IMR-90 (cell line): ENCODE results near the gene TVP23A. TPM values are rescaled to one million over a fixed set of nuclear protein-coding genes. Genes with fewer than 3 reads are reported as not detected.

Experiments
- ATAC-seq: fragments of 200-7000 bp; cut with Tn5 transposase; 2 replicates; pipeline ENCODE4 v1.9.1; 2020; ENCODE audit warnings: low read depth, mild to moderate bottlenecking, moderate library complexity
- BruUV-seq: library from RNA; stranded (reverse); fragments of 400-500 nt; replicated peaks from 2 replicates; lab custom pipeline; 2021; lab: Mats Ljungman, UMichigan
- CTCF ChIA-PET: fragments of 300-600 bp; formaldehyde crosslinking; extraction: SDS; loops from one replicate; lab custom pipeline; 2021; ENCODE audit warnings: antibody characterized with exemption; lab: Yijun Ruan, JAX
- POLR2A ChIA-PET: fragments of 300-600 bp; sonication (Branson Sonifier 250); formaldehyde crosslinking; loops from one replicate; lab custom pipeline; 2022; ENCODE audit warnings: antibody characterized with exemption; ENCODE audit not compliant: unreplicated experiment; lab: Charles Lee
- DNase-seq: peaks from one replicate; pipeline ENCODE4 v3.0.0; 2013
- H2AFZ ChIP-seq: replicated peaks from 2 replicates; pipeline ENCODE3; 2013; ENCODE audit warnings: low read length, mild to moderate bottlenecking; ENCODE audit not compliant: poor library complexity
- H2AK5ac ChIP-seq: 2 replicates; pipeline ENCODE4 v1.6.1; 2013; ENCODE audit warnings: low read depth, low read length, inconsistent platforms
- H2AK9ac ChIP-seq: replicated peaks from 2 replicates; pipeline ENCODE3; 2013; ENCODE audit warnings: mild to moderate bottlenecking, low read depth, low read length, moderate library complexity; ENCODE audit not compliant: poor library complexity
- H2BK120ac ChIP-seq: 2 replicates; pipeline ENCODE4 v1.6.1; 2013; ENCODE audit warnings: low read depth, low read length, inconsistent platforms
- H2BK15ac ChIP-seq: 3 replicates; pipeline ENCODE4 v1.6.1; 2013; ENCODE audit warnings: low read depth, low read length, inconsistent platforms
- H2BK20ac ChIP-seq: 2 replicates; pipeline ENCODE4 v1.6.1; 2013; ENCODE audit warnings: low read depth, mild to moderate bottlenecking, inconsistent platforms, low read length, moderate library complexity
- H2BK5ac ChIP-seq: 2 replicates; pipeline ENCODE4 v1.6.1; 2013; ENCODE audit warnings: mild to moderate bottlenecking, low read depth, low read length, inconsistent platforms; ENCODE audit not compliant: poor library complexity, severe bottlenecking
- H3K14ac ChIP-seq: replicated peaks from 2 replicates; pipeline ENCODE4 v1.6.1; 2013; ENCODE audit warnings: low read depth, low read length, inconsistent platforms
- H3K18ac ChIP-seq: 2 replicates; pipeline ENCODE4 v1.6.1; 2013; ENCODE audit warnings: low read depth, low read length, control low read depth
- H3K23ac ChIP-seq: 2 replicates; pipeline ENCODE4 v1.6.1; 2013; ENCODE audit warnings: low read depth, low read length, inconsistent platforms
- H3K27ac ChIP-seq: 2 replicates; pipeline ENCODE4 v1.5.1; 2013; ENCODE audit warnings: mild to moderate bottlenecking, control low read depth, low read length; ENCODE audit not compliant: insufficient read depth
- H3K27me3 ChIP-seq: 2 replicates; pipeline ENCODE4 v1.6.1; 2013; ENCODE audit warnings: low read length; ENCODE audit not compliant: control insufficient read depth, insufficient read depth
- H3K36me3 ChIP-seq: 2 replicates; pipeline ENCODE4 v1.6.1; 2013; ENCODE audit warnings: low read length, mixed read lengths; ENCODE audit not compliant: control insufficient read depth, insufficient read depth
- H3K4ac ChIP-seq: 2 replicates; pipeline ENCODE4 v1.6.1; 2013; ENCODE audit warnings: low read depth, low read length, inconsistent platforms
- H3K4me1 ChIP-seq: 2 replicates; pipeline ENCODE4 v1.6.1; 2013; ENCODE audit warnings: low read length, mixed read lengths; ENCODE audit not compliant: control insufficient read depth, insufficient read depth
- H3K4me2 ChIP-seq: 2 replicates; pipeline ENCODE4 v1.6.1; 2013; ENCODE audit warnings: low read depth, mild to moderate bottlenecking, control low read depth, low read length, moderate library complexity
- H3K4me3 ChIP-seq: 2 replicates; pipeline ENCODE4 v1.5.1; 2013; ENCODE audit warnings: low read depth, mild to moderate bottlenecking, control low read depth, low read length, moderate library complexity; ENCODE audit not compliant: insufficient read depth
- H3K56ac ChIP-seq: 2 replicates; pipeline ENCODE4 v1.6.1; 2013; ENCODE audit warnings: low read length, inconsistent platforms; ENCODE audit not compliant: insufficient read depth; ENCODE audit errors: extremely low read depth
- H3K79me1 ChIP-seq, 2 experiments: 2 replicates each; pipeline ENCODE4 v1.6.1; 2013; ENCODE audit warnings: low read length in 2 of 2, inconsistent platforms in 1 of 2, low read depth in 1 of 2
- H3K9ac ChIP-seq: 2 replicates; pipeline ENCODE4 v1.6.1; 2013; ENCODE audit warnings: low read depth, low read length, control low read depth
- H3K9me1 ChIP-seq: 2 replicates; pipeline ENCODE4 v1.6.1; 2013; ENCODE audit warnings: low read length, inconsistent platforms; ENCODE audit not compliant: insufficient read depth
- H3K9me3 ChIP-seq: 2 replicates; pipeline ENCODE4 v1.6.1; 2013; ENCODE audit warnings: low read length; ENCODE audit not compliant: control insufficient read depth, insufficient read depth
- H4K20me1 ChIP-seq: 2 replicates; pipeline ENCODE4 v1.6.1; 2013; ENCODE audit warnings: low read length, inconsistent platforms; ENCODE audit not compliant: insufficient read depth
- H4K5ac ChIP-seq: 2 replicates; pipeline ENCODE4 v1.6.1; 2013; ENCODE audit warnings: mild to moderate bottlenecking, low read depth, low read length, control low read depth
- H4K8ac ChIP-seq, 2 experiments: 2 replicates each; pipeline ENCODE4 v1.6.1; 2013; ENCODE audit warnings: low read depth in 2 of 2, low read length in 2 of 2, control low read depth in 1 of 2, inconsistent platforms in 1 of 2
- H4K91ac ChIP-seq: 2 replicates; pipeline ENCODE4 v1.6.1; 2013; ENCODE audit warnings: low read depth, low read length, inconsistent platforms; ENCODE audit not compliant: insufficient read depth
- CEBPB ChIP-seq: IDR thresholded peaks from 2 replicates; pipeline ENCODE4 v1.6.1; 2012; ENCODE audit warnings: low read depth, low read length, improper control_type of control experiment
- CHD1 ChIP-seq: IDR thresholded peaks from 2 replicates; pipeline ENCODE4 v1.6.1; 2012; ENCODE audit warnings: low read depth, low read length, improper control_type of control experiment
- CTCF ChIP-seq: conservative IDR thresholded peaks from 2 replicates; pipeline ENCODE4 v1.5.1; 2012; ENCODE audit warnings: mild to moderate bottlenecking, low read depth, low read length, improper control_type of control experiment
- ELK1 ChIP-seq: fragments of 150-350 bp; IDR thresholded peaks from 2 replicates; pipeline ENCODE4 v1.6.1; 2016; ENCODE audit warnings: low read depth, mild to moderate bottlenecking, low read length, moderate library complexity, borderline replicate concordance
- FOS ChIP-seq: fragments of 150-350 bp; IDR thresholded peaks from 2 replicates; pipeline ENCODE4 v1.6.1; 2016; ENCODE audit warnings: low read depth, low read length
- MAZ ChIP-seq: IDR thresholded peaks from 2 replicates; pipeline ENCODE4 v1.6.1; 2012; ENCODE audit warnings: low read depth, mild to moderate bottlenecking, low read length, improper control_type of control experiment, moderate library complexity, borderline replicate concordance
- MXI1 ChIP-seq: IDR thresholded peaks from 2 replicates; pipeline ENCODE4 v1.6.1; 2012; ENCODE audit warnings: low read depth, mild to moderate bottlenecking, low read length, moderate library complexity, borderline replicate concordance
- NFE2L2 ChIP-seq: fragments of 150-350 bp; IDR thresholded peaks from 2 replicates; pipeline ENCODE4 v1.6.1; 2016; ENCODE audit warnings: low read depth, mild to moderate bottlenecking, low read length
- RAD21 ChIP-seq: IDR thresholded peaks from 2 replicates; pipeline ENCODE4 v1.6.1; 2012; ENCODE audit warnings: low read length, improper control_type of control experiment
- RFX5 ChIP-seq: IDR thresholded peaks from 2 replicates; pipeline ENCODE4 v1.8.0; 2012; ENCODE audit warnings: low read depth, mild to moderate bottlenecking, low read length, moderate library complexity
- SMC3 ChIP-seq: fragments of 150-350 bp; IDR thresholded peaks from 2 replicates; pipeline ENCODE4 v1.6.1; 2016; ENCODE audit warnings: low read depth, mild to moderate bottlenecking, antibody characterized with exemption, low read length, moderate library complexity
- WGBS, 2 experiments: methylation state at CpG; one replicate each; pipeline versions ENCODE4 v1.1.5 to v1.1.7; 2013; ENCODE audit warnings: missing lambda C conversion rate in 2 of 2; ENCODE audit not compliant: insufficient read length in 1 of 2; ENCODE audit errors: extremely low coverage in 2 of 2; 5-methylcytosine and 5-hydroxymethylcytosine counted together
- dilution Hi-C: fragments of 300-500 bp; cut with HindIII; formaldehyde crosslinking; loops from one replicate; pipeline ENCODE4 v1.14.3; 2018; ENCODE audit warnings: low sequenced_read_pairs; ENCODE audit not compliant: unreplicated experiment
- in situ Hi-C: fragments of 300-500 bp; cut with MboI; formaldehyde crosslinking; loops from 3 replicates; pipeline ENCODE4 v1.14.3; 2019; ENCODE audit warnings: low sequenced_read_pairs, inconsistent platforms, mixed read lengths
- intact Hi-C: fragments of 100-400 bp; cut with micrococcal nuclease; formaldehyde crosslinking; loops from 2 replicates; pipeline ENCODE4 v1.10.0; 2022
- polyA plus RNA-seq, 3 experiments: library from polyadenylated mRNA; depleted of rRNA; stranded (reverse); fragments of >200 nt; gene quantifications; 2 replicates each; pipeline ENCODE4 v1.2.3, GENCODE V29; 2012; ENCODE audit warnings: low replicate concordance in 1 of 3
- total RNA-seq: library from RNA; depleted of rRNA; stranded (reverse); fragments of >200 nt; gene quantifications from 2 replicates; pipeline ENCODE4 v1.2.3, GENCODE V29; 2012

The TVP23A gene
- total and polyA plus RNA-seq, 2 of the 4 experiments (the other 2 are of a cell fraction), result not detected

- Histone ChIP-seq H2BK120ac (no peak overlapping the region), H3K9ac (no peak overlapping the region), H4K5ac (no peak overlapping the region), H4K91ac (no peak overlapping the region), H3K36me3 (no peaks in the 10 kb centered on the region), H3K14ac (no peak overlapping the region), H3K9me3 (no peaks in the 10 kb centered on the region), H4K20me1 (no peaks in the 10 kb centered on the region), H3K4me2 (no peak overlapping the region), H3K9me1 (no peaks in the 10 kb centered on the region), H2BK5ac (no peak overlapping the region), H3K56ac (no peak overlapping the region), H2AFZ (no peak overlapping the region), H2BK20ac (no peak overlapping the region), H2AK5ac (no peak overlapping the region), H4K8ac (no peak overlapping the region), H2AK9ac (no peak overlapping the region), H3K79me1 (no peaks in the 10 kb centered on the region), H3K4ac (no peak overlapping the region), H3K18ac (no peak overlapping the region), H3K4me3 (no peak overlapping the region), H3K27ac (no peak overlapping the region), H3K27me3 (peaks cover 3% of the 10 kb centered on the region; the same call in 1 of the 2 replicates), H3K23ac (no peak overlapping the region), H2BK15ac (no peak overlapping the region), H3K4me1 (no peaks in the 10 kb centered on the region)
- ChIA-PET POLR2A (no interaction called here), CTCF (interaction anchor here (0.9 kb wide), 1 partner anchor 18 kb away, joined by 3 read pairs; no protein-coding TSS in a partner anchor)
- in situ Hi-C loops (no loop called here), intact Hi-C loops (no loop called here), dilution Hi-C loops (no loop called here)
- no TSS peak for BruUV-seq
- DNase-seq (no peak), ATAC-seq (no peak)
- 70% methylated on average over 3 of the region's 4 CpGs; no CpG with 5 or more reads in 1 of the 2 experiments for WGBS, 2 experiments
- no peak for TF ChIP-seq RAD21
- no peak for TF ChIP-seq NFE2L2
- TF ChIP-seq CHD1, result no peak
- no peak for TF ChIP-seq SMC3
- no peak for TF ChIP-seq CEBPB
- TF ChIP-seq RFX5, result no peak
- no peak for TF ChIP-seq CTCF
- TF ChIP-seq ELK1, result no peak
- no peak for TF ChIP-seq MXI1
- no peak for TF ChIP-seq FOS
- no peak for TF ChIP-seq MAZ
Observed at GRCh38 chr16:10852286-10852685, 33.7 kb upstream of the TVP23A start.
